PFSK-1 (cell line): ENCODE results near the gene RERE.

Source experiments
- FOXP2 ChIP-seq: optimal IDR thresholded peaks from 2 replicates; pipeline ENCODE3; 2011; ENCODE audit warnings: borderline replicate concordance, control low read depth, inconsistent platforms; ENCODE audit not compliant: insufficient read depth; ENCODE audit errors: extremely low read length, extremely low read depth
- POLR2AphosphoS5 ChIP-seq: IDR thresholded peaks from 2 replicates; pipeline ENCODE4 v1.6.1; 2012; ENCODE audit warnings: low read depth, mild to moderate bottlenecking, control low read depth, low read length, moderate library complexity
- REST ChIP-seq, 2 experiments: IDR thresholded peaks; 2 replicates each; pipeline versions ENCODE4 v1.6.1 to v1.8.0; 2011 to 2012; ENCODE audit warnings: low read depth in 2 of 2, low read length in 2 of 2, control low read depth in 1 of 2, inconsistent platforms in 1 of 2, mild to moderate bottlenecking in 1 of 2, moderate library complexity in 1 of 2; ENCODE audit not compliant: insufficient read depth in 1 of 2
- SIN3A ChIP-seq: IDR thresholded peaks from 2 replicates; pipeline ENCODE4 v1.6.1; 2012; ENCODE audit warnings: mild to moderate bottlenecking, low read length, moderate library complexity, borderline replicate concordance; ENCODE audit not compliant: insufficient read depth
- TAF1 ChIP-seq: IDR thresholded peaks from 2 replicates; pipeline ENCODE4 v1.6.1; 2012; ENCODE audit warnings: low read length, control low read depth, borderline replicate concordance; ENCODE audit not compliant: insufficient read depth

RERE gene

GRCh38 chr1:8318436-8318835 lies 499.0 kb downstream of the RERE start:
- TF ChIP-seq FOXP2 (no peak), REST (IDR thresholded peaks at IDR 0.05; ENCODE audit: insufficient read depth in 1 of 2, low read depth in 2 of 2, low read length in 2 of 2) (no peak), TAF1 (no peak), POLR2AphosphoS5 (no peak), SIN3A (no peak)

GRCh38 chr1:8317647-8318381 lies 499.6 kb downstream of the RERE start, which contains the start of gene SLC45A1:
Gene SLC45A1 (plus strand): TSS chr1:8318114. CDS start chr1:8324330, 6,216 bp downstream.
- TF ChIP-seq REST (IDR thresholded peaks at IDR 0.05; ENCODE audit: insufficient read depth in 1 of 2, low read depth in 2 of 2, low read length in 2 of 2) (peak; percentile 17 to 68; a peak in 2 of 4 replicates), TAF1 (no peak), POLR2AphosphoS5 (no peak), FOXP2 (peak; percentile 47), SIN3A (no peak)

- no peak for TF ChIP-seq SIN3A
- no peak for TF ChIP-seq POLR2AphosphoS5
- no peak for TF ChIP-seq TAF1
- no peak for TF ChIP-seq FOXP2
- no peak for TF ChIP-seq REST (IDR thresholded peaks at IDR 0.05; ENCODE audit: insufficient read depth in 1 of 2, low read depth in 2 of 2, low read length in 2 of 2)
Measured at GRCh38 chr1:8315573-8316475, 501.6 kb downstream of the RERE start.

- TF ChIP-seq POLR2AphosphoS5 (no peak), SIN3A (no peak), REST (IDR thresholded peaks at IDR 0.05; ENCODE audit: insufficient read depth in 1 of 2, low read depth in 2 of 2, low read length in 2 of 2) (no peak), TAF1 (no peak), FOXP2 (no peak)
Measured at GRCh38 chr1:8314346-8315280, 502.8 kb downstream of the RERE start.
